Prostate gland (tissue), 2 donors: ENCODE data around the gene GPATCH8. TPM values are rescaled to one million over a fixed set of nuclear protein-coding genes. Genes with fewer than 3 reads are reported as not detected.

Experiments
- DNase-seq: peaks from one replicate; pipeline ENCODE4 v3.0.0-alpha.2; 2019; ENCODE audit warnings: low spot score
- H3K27ac ChIP-seq, 2 donors: fragments of 200-600 bp; sonication (generic); 2 replicates each; pipeline ENCODE4 v1.5.1; 2017 to 2019
- H3K27me3 ChIP-seq: fragments of 200-600 bp; sonication (generic); replicated peaks from 2 replicates; pipeline ENCODE4 v1.5.1; 2019; ENCODE audit not compliant: insufficient read depth
- H3K36me3 ChIP-seq, 2 donors: fragments of 200-600 bp; sonication (generic); 1 replicate in 1 of 2; 2 replicates in 1 of 2; pipeline versions ENCODE4 v1.5.1 to v1.8.1; 2017 to 2019
- H3K4me1 ChIP-seq: fragments of 200-600 bp; sonication (generic); replicated peaks from 2 replicates; pipeline ENCODE4 v1.5.1; 2019
- H3K4me3 ChIP-seq, 2 donors: fragments of 200-600 bp; sonication (generic); 2 replicates each; pipeline ENCODE4 v1.5.1; 2017 to 2019
- H3K9me3 ChIP-seq: fragments of 200-600 bp; sonication (generic); 2 replicates; pipeline ENCODE4 v1.5.1; 2017
- CTCF ChIP-seq, 4 experiments: fragments of 200-600 bp in 2 of 4; fragments of 450-650 bp in 2 of 4; sonication (generic) in 2 of 4; IDR thresholded peaks; 1 replicate in 3 of 4; 2 replicates in 1 of 4; pipeline ENCODE4 v1.5.1; 2016 to 2019; ENCODE audit warnings: antibody characterized with exemption in 4 of 4, mild to moderate bottlenecking in 2 of 4, moderate library complexity in 2 of 4
- POLR2A ChIP-seq: fragments of 450-650 bp; IDR thresholded peaks from one replicate; pipeline ENCODE4 v1.6.1; 2016; ENCODE audit warnings: antibody characterized with exemption, mild to moderate bottlenecking
- POLR2AphosphoS5 ChIP-seq: sonication (generic); formaldehyde crosslinking; IDR thresholded peaks from one replicate; pipeline ENCODE4 v1.6.1; 2017; ENCODE audit warnings: antibody characterized with exemption
- whole genome bisulfite sequencing: methylation state at CpG from one replicate; pipeline ENCODE4 v1.1.5; 2018; 5-methylcytosine and 5-hydroxymethylcytosine counted together
- intact Hi-C: fragments of 100-400 bp; cut with DNase I; formaldehyde crosslinking; loops from one replicate; pipeline ENCODE4 v1.14.2; 2022
- small RNA-seq, 2 donors: library from RNA; depleted of rRNA; stranded (forward); fragments of <200 nt; gene quantifications; one replicate each; pipeline ENCODE3, GENCODE V24; 2016
- total RNA-seq, 2 donors: library from RNA; depleted of rRNA; stranded (reverse); fragments of >200 nt; gene quantifications; one replicate each; pipeline ENCODE4 v1.1.0, GENCODE V29; 2016

GPATCH8 gene
- total RNA-seq, 2 donors from 2014 or later, result 25.2 to 42.8 TPM

- no peak for DNase-seq
- H3K4me1 ChIP-seq, result no peaks in the 10 kb centered on the region
- H3K9me3 ChIP-seq, result no peaks in the 10 kb centered on the region
- peaks cover 5 to 10% of the 10 kb centered on the region in 2 donors for H3K36me3 ChIP-seq
- WGBS, result 70% methylated on average over 4 of the region's 6 CpGs
- no peak overlapping the region for H3K27ac ChIP-seq
- intact Hi-C loops, result loop anchor here (5.0 kb wide), 1 partner anchor 137 kb away; no protein-coding TSS in a partner anchor
- no peaks in the 10 kb centered on the region for H3K27me3 ChIP-seq
- no peak for TF ChIP-seq CTCF (IDR thresholded peaks at IDR 0.05)
- TF ChIP-seq POLR2A, result no peak
- no peak overlapping the region for H3K4me3 ChIP-seq
These were observed 154.2 kb downstream of the GPATCH8 start for GRCh38 chr17:44348988-44349364.

- Histone ChIP-seq H3K9me3 (no peaks in the 10 kb centered on the region), H3K4me3 (no peak overlapping the region), H3K4me1 (no peaks in the 10 kb centered on the region), H3K27me3 (no peaks in the 10 kb centered on the region), H3K27ac (no peak overlapping the region), H3K36me3 (peaks cover 5 to 10% of the 10 kb centered on the region in 2 donors)
- WGBS, result 49% methylated on average over 9 of the region's 9 CpGs
- intact Hi-C loops, result loop anchor here (5.0 kb wide), 1 partner anchor 136 kb away; no protein-coding TSS in a partner anchor
- DNase-seq, result peak; percentile 47
- TF ChIP-seq POLR2AphosphoS5 (peak; percentile 15), POLR2A (no peak)
These were observed 154.8 kb downstream of the GPATCH8 start for GRCh38 chr17:44348234-44348987.

Small RNA genes within 50 kb of the gene (small RNA-seq; reads per million reads assigned to genes)
- gene RN7SL258P, result 0 reads per million in 2 donors

Other genes starting within 250 kb of the GPATCH8 start
- under 1 TPM in 1 of 2 donors, not detected in 1; 0.51 TPM for gene SLC4A1, start 235.3 kb downstream of the GPATCH8 start, total RNA-seq
- gene RUNDC3A, start 194.8 kb downstream of the GPATCH8 start, total RNA-seq, result 1 to 10 TPM in 1 of 2 donors, under 1 TPM in 1; 0.68 to 2.9 TPM
- 100 to 1,000 TPM; 116 to 132 TPM for gene SLC25A39, start 178.6 kb downstream of the GPATCH8 start, total RNA-seq
- gene GRN, start 158.1 kb downstream of the GPATCH8 start, total RNA-seq, result 100 to 1,000 TPM; 319 to 404 TPM
- gene FAM171A2, start 139.6 kb downstream of the GPATCH8 start, total RNA-seq, result 1 to 10 TPM; 1.8 to 6.1 TPM
- under 1 TPM; 0.27 to 0.68 TPM for gene ITGA2B, start 113.8 kb downstream of the GPATCH8 start, total RNA-seq
- gene FZD2, start 54.1 kb upstream of the GPATCH8 start, total RNA-seq, result 10 to 100 TPM in 1 of 2 donors, 1 to 10 TPM in 1; 3.3 to 10.1 TPM
- 10 to 100 TPM in 1 of 2 donors, not detected in 1; 21.8 TPM for gene MEIOC, start 153.1 kb upstream of the GPATCH8 start, total RNA-seq
- 10 to 100 TPM; 17.2 to 21.9 TPM for gene CCDC43, start 186.4 kb upstream of the GPATCH8 start, total RNA-seq
- 10 to 100 TPM in 1 of 2 donors, 1 to 10 TPM in 1; 5.3 to 20.1 TPM for gene DBF4B, start 205.3 kb upstream of the GPATCH8 start, total RNA-seq